Trophoblast cell (in vitro differentiated cells and primary cell): ENCODE results near the gene IL1RAPL1.

Experiments
- DNase-seq, 2 donors: peaks; one replicate each; pipeline ENCODE4 v3.0.0-alpha.2; 2016
- H2AFZ ChIP-seq: 2 replicates; pipeline ENCODE4 v1.6.1; 2013; ENCODE audit warnings: low read length, moderate library complexity, mild to moderate bottlenecking; ENCODE audit not compliant: insufficient read depth, poor library complexity
- H2AK5ac ChIP-seq: 2 replicates; pipeline ENCODE4 v1.6.1; 2013; ENCODE audit warnings: mild to moderate bottlenecking, low read length
- H2BK120ac ChIP-seq: 2 replicates; pipeline ENCODE4 v1.6.1; 2013; ENCODE audit warnings: low read length, mild to moderate bottlenecking, moderate library complexity; ENCODE audit not compliant: insufficient read depth, poor library complexity
- H2BK12ac ChIP-seq: 2 replicates; pipeline ENCODE4 v1.6.1; 2013; ENCODE audit warnings: mild to moderate bottlenecking, low read length, moderate library complexity
- H2BK5ac ChIP-seq: 2 replicates; pipeline ENCODE4 v1.6.1; 2013; ENCODE audit warnings: low read length, low read depth, moderate library complexity, mild to moderate bottlenecking; ENCODE audit not compliant: poor library complexity
- H3K14ac ChIP-seq: 2 replicates; pipeline ENCODE4 v1.6.1; 2013; ENCODE audit warnings: mild to moderate bottlenecking, low read length
- H3K18ac ChIP-seq: 2 replicates; pipeline ENCODE4 v1.6.1; 2013; ENCODE audit warnings: mild to moderate bottlenecking, low read length
- H3K23ac ChIP-seq: 2 replicates; pipeline ENCODE4 v1.6.1; 2013; ENCODE audit warnings: low read length
- H3K27ac ChIP-seq: 2 replicates; pipeline ENCODE4 v1.5.1; 2013; ENCODE audit warnings: low read depth, mild to moderate bottlenecking, inconsistent platforms, low read length, moderate library complexity
- H3K27me3 ChIP-seq: 2 replicates; pipeline ENCODE4 v1.6.1; 2013; ENCODE audit warnings: inconsistent platforms, mild to moderate bottlenecking, low read length, moderate library complexity; ENCODE audit not compliant: insufficient read depth
- H3K36me3 ChIP-seq, 2 experiments: 1 replicate in 1 of 2; 2 replicates in 1 of 2; pipeline ENCODE4 v1.6.1; 2013; ENCODE audit warnings: low read length in 2 of 2, mild to moderate bottlenecking in 2 of 2, moderate library complexity in 1 of 2; ENCODE audit not compliant: insufficient read depth in 2 of 2, control insufficient read depth in 1 of 2
- H3K4ac ChIP-seq: 2 replicates; pipeline ENCODE4 v1.6.1; 2013; ENCODE audit warnings: low read depth, mild to moderate bottlenecking, low read length, moderate library complexity
- H3K4me1 ChIP-seq, 2 experiments: 1 replicate in 1 of 2; 2 replicates in 1 of 2; pipeline ENCODE4 v1.6.1; 2013; ENCODE audit warnings: low read length in 2 of 2, mild to moderate bottlenecking in 2 of 2, moderate library complexity in 1 of 2; ENCODE audit not compliant: insufficient read depth in 2 of 2, control insufficient read depth in 1 of 2
- H3K4me2 ChIP-seq: 2 replicates; pipeline ENCODE4 v1.6.1; 2013; ENCODE audit warnings: inconsistent platforms, mild to moderate bottlenecking, low read length, moderate library complexity
- H3K4me3 ChIP-seq: 2 replicates; pipeline ENCODE4 v1.5.1; 2013; ENCODE audit warnings: mild to moderate bottlenecking, low read depth, low read length, inconsistent platforms
- H3K79me1 ChIP-seq: one replicate; pipeline ENCODE4 v1.6.1; 2013; ENCODE audit warnings: low read length
- H3K79me2 ChIP-seq: 2 replicates; pipeline ENCODE4 v1.6.1; 2013; ENCODE audit warnings: low read length, mild to moderate bottlenecking; ENCODE audit not compliant: control insufficient read depth, insufficient read depth, poor library complexity
- H3K9ac ChIP-seq: 2 replicates; pipeline ENCODE4 v1.6.1; 2013; ENCODE audit warnings: mild to moderate bottlenecking, low read length
- H3K9me3 ChIP-seq: 2 replicates; pipeline ENCODE4 v1.6.1; 2013; ENCODE audit warnings: low read depth, mild to moderate bottlenecking, control low read depth, inconsistent platforms, low read length; ENCODE audit not compliant: insufficient read depth
- H4K12ac ChIP-seq: 2 replicates; pipeline ENCODE4 v1.6.1; 2013; ENCODE audit warnings: low read depth, mild to moderate bottlenecking, low read length, moderate library complexity
- H4K8ac ChIP-seq: 2 replicates; pipeline ENCODE4 v1.6.1; 2013; ENCODE audit warnings: low read depth, mild to moderate bottlenecking, low read length, moderate library complexity
- H4K91ac ChIP-seq: one replicate; pipeline ENCODE4 v1.6.1; 2013; ENCODE audit warnings: low read depth, mild to moderate bottlenecking, low read length, moderate library complexity
- WGBS: extraction: QIAGEN DNeasy Blood & Tissue Kit; methylation state at CpG from one replicate; pipeline ENCODE4 v1.1.7; 2013; ENCODE audit warnings: missing lambda C conversion rate; ENCODE audit not compliant: insufficient read length, insufficient coverage; ENCODE audit errors: extremely low coverage; 5-methylcytosine and 5-hydroxymethylcytosine counted together

The IL1RAPL1 gene

GRCh38 chrX:28847423-28847822 is 260.2 kb downstream of the IL1RAPL1 start:
- Histone ChIP-seq H3K4me1 (no peaks in the 10 kb centered on the region), H3K9me3 (no peaks in the 10 kb centered on the region), H3K36me3 (no peaks in the 10 kb centered on the region), H3K4ac (no peak overlapping the region), H3K9ac (no peak overlapping the region), H2BK12ac (no peak overlapping the region), H3K23ac (no peak overlapping the region), H2AFZ (no peak overlapping the region), H4K8ac (no peak overlapping the region), H3K79me2 (no peaks in the 10 kb centered on the region), H2BK120ac (no peak overlapping the region), H2BK5ac (no peak overlapping the region), H3K4me2 (no peak overlapping the region), H3K27me3 (no peaks in the 10 kb centered on the region), H3K4me3 (no peak overlapping the region), H3K18ac (no peak overlapping the region), H4K12ac (no peak overlapping the region), H3K27ac (no peak overlapping the region), H3K14ac (no peak overlapping the region), H2AK5ac (no peak overlapping the region), H3K79me1 (no peaks in the 10 kb centered on the region), H4K91ac (no peak overlapping the region)
- no peak for DNase-seq
- no CpG with 5 or more reads among the region's 3 CpGs for WGBS

GRCh38 chrX:28848707-28849106 is 261.5 kb downstream of the IL1RAPL1 start:
- Histone ChIP-seq H3K4me2 (no peak overlapping the region), H2AFZ (no peak overlapping the region), H3K4me1 (no peaks in the 10 kb centered on the region), H3K18ac (no peak overlapping the region), H4K8ac (no peak overlapping the region), H4K91ac (no peak overlapping the region), H2BK12ac (no peak overlapping the region), H3K36me3 (no peaks in the 10 kb centered on the region), H2BK5ac (no peak overlapping the region), H2BK120ac (no peak overlapping the region), H3K79me2 (no peaks in the 10 kb centered on the region), H3K9me3 (no peaks in the 10 kb centered on the region), H3K4me3 (no peak overlapping the region), H2AK5ac (no peak overlapping the region), H4K12ac (no peak overlapping the region), H3K27ac (no peak overlapping the region), H3K79me1 (no peaks in the 10 kb centered on the region), H3K27me3 (no peaks in the 10 kb centered on the region), H3K14ac (no peak overlapping the region), H3K9ac (no peak overlapping the region), H3K4ac (no peak overlapping the region), H3K23ac (no peak overlapping the region)
- no CpG with 5 or more reads among the region's 3 CpGs for WGBS
- DNase-seq: no peak

- Histone ChIP-seq H2BK120ac (no peak overlapping the region), H3K4me3 (no peak overlapping the region), H2BK5ac (no peak overlapping the region), H3K14ac (no peak overlapping the region), H4K12ac (no peak overlapping the region), H3K36me3 (no peaks in the 10 kb centered on the region), H2BK12ac (no peak overlapping the region), H3K18ac (no peak overlapping the region), H2AFZ (no peak overlapping the region), H3K4me2 (no peak overlapping the region), H3K9me3 (no peaks in the 10 kb centered on the region), H3K23ac (no peak overlapping the region), H3K9ac (no peak overlapping the region), H3K4ac (no peak overlapping the region), H3K4me1 (no peaks in the 10 kb centered on the region), H3K27ac (no peak overlapping the region), H3K79me2 (no peaks in the 10 kb centered on the region), H3K79me1 (no peaks in the 10 kb centered on the region), H4K91ac (no peak overlapping the region), H2AK5ac (no peak overlapping the region), H3K27me3 (no peaks in the 10 kb centered on the region), H4K8ac (no peak overlapping the region)
- no CpG with 5 or more reads among the region's 2 CpGs for WGBS
- DNase-seq: no peak
These were observed 263.7 kb downstream of the IL1RAPL1 start for GRCh38 chrX:28850955-28851354.

GRCh38 chrX:28851871-28852270 is 264.6 kb downstream of the IL1RAPL1 start:
- Histone ChIP-seq H3K4ac (no peak overlapping the region), H4K91ac (no peak overlapping the region), H3K9ac (no peak overlapping the region), H3K36me3 (no peaks in the 10 kb centered on the region), H3K4me3 (no peak overlapping the region), H2BK120ac (no peak overlapping the region), H3K27me3 (no peaks in the 10 kb centered on the region), H3K79me2 (no peaks in the 10 kb centered on the region), H3K18ac (no peak overlapping the region), H3K14ac (no peak overlapping the region), H4K8ac (no peak overlapping the region), H3K9me3 (no peaks in the 10 kb centered on the region), H2BK5ac (no peak overlapping the region), H3K23ac (no peak overlapping the region), H3K4me1 (no peaks in the 10 kb centered on the region), H2AFZ (no peak overlapping the region), H2AK5ac (no peak overlapping the region), H3K27ac (no peak overlapping the region), H3K79me1 (no peaks in the 10 kb centered on the region), H4K12ac (no peak overlapping the region), H2BK12ac (no peak overlapping the region), H3K4me2 (no peak overlapping the region)
- no CpG with 5 or more reads among the region's 1 CpG for WGBS
- no peak for DNase-seq
